Common myeloid progenitor, CD34-positive (primary cell): ENCODE measurements around the gene NOL7.
A peak's percentile ranks its signal among the peaks of the same experiment; 100 is the strongest.

Source experiments
- CTCF ChIA-PET: fragments of 350-600 bp; sonication (Branson Sonifier 250); formaldehyde crosslinking; loops from one replicate; lab custom pipeline; 2021; ENCODE audit warnings: antibody characterized with exemption; lab: Charles Lee
- POLR2A ChIA-PET: fragments of 350-600 bp; sonication (Branson Sonifier 250); formaldehyde crosslinking; loops from one replicate; lab custom pipeline; 2021; ENCODE audit warnings: antibody characterized with exemption; lab: Charles Lee
- DNase-seq, 3 donors: peaks; one replicate each; pipeline versions ENCODE4 v3.0.0 to v3.0.0-alpha.2; 2013
- H3K27ac ChIP-seq, 2 experiments: 1 replicate in 1 of 2; 2 replicates in 1 of 2; pipeline ENCODE4 v1.7.0; 2013; ENCODE audit warnings: inconsistent platforms in 2 of 2, low read length in 2 of 2, mild to moderate bottlenecking in 2 of 2, low read depth in 1 of 2, moderate library complexity in 1 of 2; ENCODE audit not compliant: severe bottlenecking in 2 of 2, insufficient read depth in 1 of 2, poor library complexity in 1 of 2
- H3K27me3 ChIP-seq, 5 experiments: replicated peaks in 2 of 5; 1 replicate in 3 of 5; 2 replicates in 2 of 5; pipeline versions ENCODE4 v1.6.1 to v1.7.0; 2013; ENCODE audit warnings: low read length in 4 of 5, mild to moderate bottlenecking in 2 of 5, moderate library complexity in 2 of 5, inconsistent platforms in 1 of 5; ENCODE audit not compliant: insufficient read depth in 5 of 5, control insufficient read depth in 4 of 5
- H3K36me3 ChIP-seq, 4 experiments: 1 replicate in 2 of 4; 2 replicates in 2 of 4; pipeline versions ENCODE4 v1.6.1 to v1.7.0; 2013; ENCODE audit warnings: low read length in 3 of 4, control low read depth in 1 of 4, mild to moderate bottlenecking in 1 of 4; ENCODE audit not compliant: control insufficient read depth in 4 of 4, insufficient read depth in 4 of 4
- H3K4me1 ChIP-seq, 4 experiments: 1 replicate in 3 of 4; 2 replicates in 1 of 4; pipeline versions ENCODE4 v1.6.1 to v1.7.1; 2013; ENCODE audit warnings: low read length in 3 of 4, mild to moderate bottlenecking in 3 of 4, control low read depth in 1 of 4, inconsistent platforms in 1 of 4, moderate library complexity in 1 of 4; ENCODE audit not compliant: control insufficient read depth in 4 of 4, insufficient read depth in 4 of 4; ENCODE audit errors: control extremely low read depth in 1 of 4
- H3K4me3 ChIP-seq, 7 experiments: 1 replicate in 4 of 7; 2 replicates in 3 of 7; pipeline versions ENCODE4 v1.5.1 to v1.7.0; 2013; ENCODE audit warnings: mild to moderate bottlenecking in 7 of 7, low read length in 6 of 7, moderate library complexity in 6 of 7, inconsistent platforms in 2 of 7, low read depth in 2 of 7, control low read depth in 1 of 7; ENCODE audit not compliant: insufficient read depth in 4 of 7, control insufficient read depth in 1 of 7; ENCODE audit errors: extremely low read depth in 1 of 7
- H3K9me3 ChIP-seq, 5 experiments: 1 replicate in 4 of 5; 2 replicates in 1 of 5; pipeline versions ENCODE4 v1.6.1 to v1.7.1; 2013; ENCODE audit warnings: low read length in 4 of 5, mild to moderate bottlenecking in 2 of 5, inconsistent platforms in 1 of 5, low read depth in 1 of 5, moderate library complexity in 1 of 5; ENCODE audit not compliant: control insufficient read depth in 4 of 5, insufficient read depth in 2 of 5; ENCODE audit errors: control extremely low read depth in 1 of 5
- WGBS: methylation state at CpG from one replicate; pipeline ENCODE4 v1.1.5; 2013; ENCODE audit not compliant: insufficient coverage; 5-methylcytosine and 5-hydroxymethylcytosine counted together

Gene NOL7

GRCh38 chr6:13666194-13667105, 51.3 kb downstream of the NOL7 start:
- H3K9me3 ChIP-seq, result peaks cover 2 to 23% (median 3%) of the 10 kb centered on the region in 5 experiments
- no peak overlapping the region for H3K27ac ChIP-seq
- H3K4me1 ChIP-seq, result no peaks in the 10 kb centered on the region
- H3K36me3 ChIP-seq, result peaks cover 0 to 10% (median 2%) of the 10 kb centered on the region in 4 experiments
- H3K4me3 ChIP-seq, result no peak overlapping the region
- CTCF ChIA-PET, result interaction anchor here (1.0 to 1.3 kb wide), 2 partner anchors 14 to 42 kb away, joined by 3 read pairs; no protein-coding TSS in a partner anchor
- H3K27me3 ChIP-seq, result no peaks in the 10 kb centered on the region
- 83% methylated on average over 1 of the region's 8 CpGs for WGBS
- POLR2A ChIA-PET, result no interaction called here
- no peak for DNase-seq

GRCh38 chr6:13667655-13668054, 52.5 kb downstream of the NOL7 start:
- Histone ChIP-seq H3K27ac (no peak overlapping the region), H3K27me3 (no peaks in the 10 kb centered on the region), H3K4me1 (no peaks in the 10 kb centered on the region), H3K36me3 (peaks cover 0 to 10% (median 2%) of the 10 kb centered on the region in 4 experiments), H3K9me3 (peaks cover 2 to 20% (median 3%) of the 10 kb centered on the region in 5 experiments), H3K4me3 (no peak overlapping the region)
- no peak for DNase-seq
- no CpG with 5 or more reads among the region's 2 CpGs for WGBS
- POLR2A ChIA-PET, result no interaction called here
- CTCF ChIA-PET, result no interaction called here

- CTCF ChIA-PET, result no interaction called here
- H3K9me3 ChIP-seq, result peaks cover 2 to 20% (median 3%) of the 10 kb centered on the region in 5 experiments
- POLR2A ChIA-PET, result no interaction called here
- H3K36me3 ChIP-seq, result peaks cover 0 to 10% (median 4%) of the 10 kb centered on the region in 4 experiments
- no peak overlapping the region for H3K4me3 ChIP-seq
- H3K27me3 ChIP-seq, result no peaks in the 10 kb centered on the region
- no peak overlapping the region for H3K27ac ChIP-seq
- H3K4me1 ChIP-seq, result no peaks in the 10 kb centered on the region
- WGBS, result no CpG with 5 or more reads among the region's 2 CpGs
- DNase-seq, result peak in 2 of 3 donors; percentile 62 to 74
These were observed 53.3 kb downstream of the NOL7 start for GRCh38 chr6:13668291-13668928.

GRCh38 chr6:13669476-13669875, 54.3 kb downstream of the NOL7 start:
- Histone ChIP-seq H3K4me3 (peak overlapping the region in 1 of 7 experiments; percentile 8), H3K9me3 (peaks cover 3 to 23% (median 5%) of the 10 kb centered on the region in 5 experiments), H3K27ac (no peak overlapping the region), H3K27me3 (no peaks in the 10 kb centered on the region), H3K36me3 (peaks cover under 1 to 10% (median 5%) of the 10 kb centered on the region in 4 experiments), H3K4me1 (no peaks in the 10 kb centered on the region)
- ChIA-PET POLR2A (no interaction called here), CTCF (no interaction called here)
- no peak for DNase-seq
- 100% methylated on average over 5 of the region's 5 CpGs for WGBS
